Aortic smooth muscle cell (primary cell): ENCODE measurements around the gene RABL6. TPM values are rescaled to one million over a fixed set of nuclear protein-coding genes. Genes with fewer than 3 reads are reported as not detected.

Experiments used
- total RNA-seq: library from RNA; depleted of rRNA; stranded (reverse); fragments of >200 nt; gene quantifications from 2 replicates; pipeline ENCODE4 v1.2.3, GENCODE V29; 2014

The RABL6 gene, protein sequence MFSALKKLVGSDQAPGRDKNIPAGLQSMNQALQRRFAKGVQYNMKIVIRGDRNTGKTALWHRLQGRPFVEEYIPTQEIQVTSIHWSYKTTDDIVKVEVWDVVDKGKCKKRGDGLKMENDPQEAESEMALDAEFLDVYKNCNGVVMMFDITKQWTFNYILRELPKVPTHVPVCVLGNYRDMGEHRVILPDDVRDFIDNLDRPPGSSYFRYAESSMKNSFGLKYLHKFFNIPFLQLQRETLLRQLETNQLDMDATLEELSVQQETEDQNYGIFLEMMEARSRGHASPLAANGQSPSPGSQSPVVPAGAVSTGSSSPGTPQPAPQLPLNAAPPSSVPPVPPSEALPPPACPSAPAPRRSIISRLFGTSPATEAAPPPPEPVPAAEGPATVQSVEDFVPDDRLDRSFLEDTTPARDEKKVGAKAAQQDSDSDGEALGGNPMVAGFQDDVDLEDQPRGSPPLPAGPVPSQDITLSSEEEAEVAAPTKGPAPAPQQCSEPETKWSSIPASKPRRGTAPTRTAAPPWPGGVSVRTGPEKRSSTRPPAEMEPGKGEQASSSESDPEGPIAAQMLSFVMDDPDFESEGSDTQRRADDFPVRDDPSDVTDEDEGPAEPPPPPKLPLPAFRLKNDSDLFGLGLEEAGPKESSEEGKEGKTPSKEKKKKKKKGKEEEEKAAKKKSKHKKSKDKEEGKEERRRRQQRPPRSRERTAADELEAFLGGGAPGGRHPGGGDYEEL
- total RNA-seq: 57.2 and 62.2 TPM in 2 replicates

GRCh38 chr9:136807281-136808074 lies at the start of gene RABL6:
TSS of gene RABL6 (plus strand) at chr9:136807948. CDS start at chr9:136808197, 249 bp downstream.

GRCh38 chr9:136764301-136764891 lies 43.4 kb upstream of the RABL6 start, which contains the start of gene LCN15:
TSS of gene LCN15 (minus strand) at chr9:136764518. CDS start at chr9:136764488, 30 bp downstream.

GRCh38 chr9:136790640-136791515 lies 16.9 kb upstream of the RABL6 start, which contains the start of gene TMEM141:
TSS of gene TMEM141 (plus strand) at chr9:136791344. CDS start at chr9:136791371, 27 bp downstream.

DNA sequence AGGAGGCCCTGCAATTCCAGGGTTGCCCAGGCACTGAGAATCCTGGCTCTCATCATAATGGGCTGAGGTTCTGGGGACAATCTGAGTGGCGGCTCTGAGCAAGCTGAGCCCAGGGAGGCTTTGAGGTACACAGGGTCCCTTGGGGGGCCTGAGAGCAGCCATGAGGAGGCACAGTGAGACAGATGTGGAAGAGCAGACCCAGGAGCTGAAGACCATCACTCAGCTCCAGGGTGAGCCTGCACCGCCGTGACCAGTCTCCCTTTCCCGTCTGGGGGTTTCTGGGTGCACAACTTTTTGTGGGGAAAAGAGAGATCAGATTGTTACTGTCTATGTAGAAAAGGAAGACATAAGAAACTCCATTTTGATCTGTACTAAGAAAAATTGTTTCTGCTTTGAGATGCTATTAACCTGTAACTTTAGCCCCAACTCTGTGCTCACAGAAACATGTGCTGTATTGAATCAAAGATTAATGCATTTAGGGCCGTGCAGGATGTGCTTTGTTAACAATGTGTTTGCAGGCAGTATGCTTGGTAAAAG lies 11.4 kb upstream of the RABL6 start, which contains the start of gene CCDC183:
TSS of gene CCDC183 (plus strand) at position 101 of the 537 bp plus-strand sequence. CDS start at position 161, 60 bp downstream.

GRCh38 chr9:136842380-136842948 lies 34.7 kb downstream of the RABL6 start, which contains the start of gene AJM1:
TSS of gene AJM1 (plus strand) at chr9:136842478. CDS start at chr9:136844415, 1,937 bp downstream.

DNA sequence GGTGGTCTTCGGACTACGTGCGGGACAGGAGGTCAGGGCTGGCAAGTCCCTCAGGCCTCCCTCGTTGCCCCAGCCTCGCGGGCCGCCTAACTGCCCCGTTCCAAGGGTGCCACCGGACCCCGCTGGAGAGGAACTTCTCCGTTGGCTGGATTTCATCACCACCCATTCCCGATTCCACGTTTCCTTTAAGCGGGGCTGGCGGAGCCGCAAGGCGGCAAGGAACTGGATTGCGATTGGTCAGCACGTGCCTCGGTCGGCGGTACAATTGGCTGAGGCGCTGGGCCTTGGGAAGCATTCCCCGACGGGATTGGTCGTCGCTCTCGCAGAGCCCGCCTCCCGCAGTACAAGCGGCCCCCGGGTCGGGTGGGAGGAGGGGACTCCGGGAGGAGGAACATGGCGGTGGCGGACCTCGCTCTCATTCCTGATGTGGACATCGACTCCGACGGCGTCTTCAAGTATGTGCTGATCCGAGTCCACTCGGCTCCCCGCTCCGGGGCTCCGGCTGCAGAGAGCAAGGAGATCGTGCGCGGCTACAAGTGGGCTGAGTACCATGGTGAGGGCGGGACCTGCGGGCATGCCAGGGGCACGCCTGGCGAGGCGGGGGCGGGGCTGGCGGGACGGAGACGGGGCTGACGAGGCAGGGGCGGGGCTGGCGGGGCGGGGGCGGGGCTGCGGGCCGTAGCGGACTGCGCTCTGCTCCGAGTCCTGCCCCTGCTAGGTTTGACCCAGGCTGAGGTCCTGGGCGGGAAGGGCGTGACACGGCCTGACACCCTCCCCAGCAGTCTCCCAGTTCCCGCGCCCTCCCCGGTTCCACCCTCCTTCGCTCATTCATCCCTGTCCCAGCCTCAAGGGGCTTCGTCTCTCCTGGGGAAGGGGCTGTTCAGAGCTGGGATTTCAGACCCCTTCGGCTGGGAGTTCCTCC lies 41.6 kb downstream of the RABL6 start, which contains the start of gene PHPT1:
TSS of gene PHPT1 (plus strand) at position 372 of the 922 bp plus-strand sequence. CDS start at position 394, 22 bp downstream.

GRCh38 chr9:136851941-136852663 lies 44.4 kb downstream of the RABL6 start, which contains the start of gene MAMDC4:
TSS of gene MAMDC4 (plus strand) at chr9:136852346. CDS start at chr9:136852417, 71 bp downstream.

GRCh38 chr9:136885950-136886578 lies 78.3 kb downstream of the RABL6 start, which contains the start of gene TRAF2:
TSS of gene TRAF2 (plus strand) at chr9:136886516. CDS start at chr9:136898741, 12,225 bp downstream.

Other genes starting within 250 kb of the RABL6 start
- gene EGFL7, start 145.0 kb upstream of the RABL6 start, total RNA-seq: 15.5 and 15.7 TPM in 2 replicates
- 27.5 and 37.8 TPM in 2 replicates for gene AGPAT2, start 120.5 kb upstream of the RABL6 start, total RNA-seq
- gene DIPK1B, start 95.4 kb upstream of the RABL6 start, total RNA-seq: 1.4 and 2.6 TPM in 2 replicates
- not detected in 2 replicates for gene LCN10, start 65.0 kb upstream of the RABL6 start, total RNA-seq
- gene LCN6, start 59.4 kb upstream of the RABL6 start, total RNA-seq: not detected in 2 replicates
- gene LCN8, start 49.7 kb upstream of the RABL6 start, total RNA-seq: not detected in 2 replicates
- not detected in 2 replicates for gene LCN15, start 43.4 kb upstream of the RABL6 start, total RNA-seq
- gene TMEM141, start 16.6 kb upstream of the RABL6 start, total RNA-seq: 66.0 and 77.2 TPM in 2 replicates
- 0.19 and 0.26 TPM in 2 replicates for gene CCDC183, start 11.6 kb upstream of the RABL6 start, total RNA-seq
- gene AJM1, start 34.5 kb downstream of the RABL6 start, total RNA-seq: 1.1 TPM in 2 replicates
- gene PHPT1, start 41.5 kb downstream of the RABL6 start, total RNA-seq: 161 and 208 TPM in 2 replicates
- gene MAMDC4, start 44.4 kb downstream of the RABL6 start, total RNA-seq: 0.40 and 0.68 TPM in 2 replicates
- 511 and 536 TPM in 2 replicates for gene EDF1, start 58.4 kb downstream of the RABL6 start, total RNA-seq
- gene TRAF2, start 78.6 kb downstream of the RABL6 start, total RNA-seq: 6.6 and 11.6 TPM in 2 replicates
- gene FBXW5, start 136.8 kb downstream of the RABL6 start, total RNA-seq: 144 and 185 TPM in 2 replicates
- gene C8G, start 137.3 kb downstream of the RABL6 start, total RNA-seq: 0.13 and 0.44 TPM in 2 replicates
- gene LCN12, start 144.3 kb downstream of the RABL6 start, total RNA-seq: 0.26 and 0.37 TPM in 2 replicates
- gene PTGDS, start 169.6 kb downstream of the RABL6 start, total RNA-seq: 9.8 and 21.8 TPM in 2 replicates
- gene LCNL1, start 175.0 kb downstream of the RABL6 start, total RNA-seq: 0.44 and 1.6 TPM in 2 replicates
- gene PAXX, start 184.5 kb downstream of the RABL6 start, total RNA-seq: 11.6 and 15.6 TPM in 2 replicates
- gene CLIC3, start 188.6 kb downstream of the RABL6 start, total RNA-seq: 4.8 and 5.2 TPM in 2 replicates
- 33.4 and 40.3 TPM in 2 replicates for gene ABCA2, start 220.3 kb downstream of the RABL6 start, total RNA-seq
- not detected in 2 replicates for gene FUT7, start 224.1 kb downstream of the RABL6 start, total RNA-seq
- 21.4 and 28.4 TPM in 2 replicates for gene NPDC1, start 238.2 kb downstream of the RABL6 start, total RNA-seq
- not detected in 2 replicates for gene ENTPD2, start 246.1 kb downstream of the RABL6 start, total RNA-seq